ENCODE measurements around the gene DIRAS1. TPM values are rescaled to one million over a fixed set of nuclear protein-coding genes. Genes with fewer than 3 reads are reported as not detected.

The DIRAS1 gene
- polyA plus RNA-seq, 2 of the 4 experiments (the other 2 are of a cell fraction): 2.5 to 4.3 TPM

- ATAC-seq: no peak
- no peak for DNase-seq (ENCODE audit: low read depth in 1 of 2, low spot score in 1 of 2)
- FAIRE-seq: no peak
- ChIA-PET POLR2A (no interaction called here), CTCF (interaction anchor here (1.2 to 1.7 kb wide), 2 partner anchors 9 kb away, joined by 5 to 6 read pairs; no protein-coding TSS in a partner anchor)
- no peak for TF ChIP-seq NFE2L2 (conservative IDR thresholded peaks at IDR 0.05; ENCODE audit: low read length)
- H3K4me1 ChIP-seq: no peaks in the 10 kb centered on the region
- H3K4me2 ChIP-seq: no peak overlapping the region
- no peak overlapping the region for H3K4me3 ChIP-seq
- 97% methylated on average over 13 of the region's 17 CpGs for WGBS (ENCODE audit: missing lambda C conversion rate)
- no peaks in the 10 kb centered on the region for H3K9me3 ChIP-seq
- no peak overlapping the region for H3K27ac ChIP-seq
Measured at GRCh38 chr19:2758601-2759313, 37.6 kb upstream of the DIRAS1 start.

DNA sequence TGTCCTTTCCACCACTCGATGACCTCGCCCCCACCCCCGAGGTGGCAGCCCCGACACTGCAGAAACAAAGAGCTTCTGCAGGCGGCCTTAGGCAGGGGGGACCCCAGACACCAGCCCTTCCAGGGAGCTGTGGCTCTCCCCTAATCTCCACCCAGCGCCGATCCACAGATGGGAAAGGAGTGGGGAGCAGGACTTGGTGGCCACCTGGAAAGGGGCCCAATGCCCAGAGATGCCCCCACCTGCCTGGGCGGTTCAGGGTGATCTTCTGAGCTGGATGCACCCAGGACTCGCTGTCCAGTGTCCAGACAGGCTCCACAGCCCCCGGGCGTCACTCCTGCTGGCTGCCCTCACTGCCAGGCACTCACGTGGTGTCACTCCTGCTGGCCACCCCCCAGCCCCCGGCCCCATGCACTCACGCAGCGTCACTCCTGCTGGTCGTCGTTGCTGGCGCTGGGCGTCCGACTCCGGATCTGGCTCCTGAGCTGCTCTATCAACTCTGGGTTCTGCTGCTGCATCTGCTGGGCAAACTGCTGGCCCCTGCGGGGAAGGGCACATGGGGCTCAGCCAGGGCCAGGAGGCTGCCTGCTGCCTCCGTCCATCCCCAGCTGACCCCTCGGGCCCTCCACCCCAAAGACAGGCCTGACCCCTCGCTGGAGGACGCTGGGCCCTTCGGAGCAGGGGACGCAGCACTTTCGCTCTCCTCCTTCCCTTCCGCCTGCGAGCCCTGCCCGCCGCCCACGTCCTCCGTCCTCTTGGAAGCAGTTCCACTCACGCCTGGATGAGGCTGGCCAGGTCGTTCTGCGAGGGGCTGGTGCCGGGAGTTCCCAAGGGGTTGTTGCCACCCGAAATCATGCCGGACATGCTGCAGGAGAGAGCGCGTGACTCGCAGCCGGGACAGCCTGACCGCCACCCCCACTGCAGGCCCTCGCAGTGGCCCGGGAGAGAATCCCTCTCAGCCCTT is 36.0 kb upstream of the DIRAS1 start:
- CTCF ChIA-PET: interaction anchor here (1.7 to 1.9 kb wide), 2 partner anchors 8 to 109 kb away, joined by 6 to 8 read pairs; no protein-coding TSS in a partner anchor

GRCh38 chr19:2756477-2756876 is 35.3 kb upstream of the DIRAS1 start:
- H3K4me2 ChIP-seq: no peak overlapping the region
- WGBS (ENCODE audit: missing lambda C conversion rate): 91% methylated on average over 8 of the region's 8 CpGs

More for the DNA sequence above, 36.0 kb upstream of the DIRAS1 start:
- DNase-seq (ENCODE audit: low read depth in 1 of 2, low spot score in 1 of 2) (no peak), ATAC-seq (no peak), FAIRE-seq (no peak)
- POLR2A ChIA-PET: no interaction called here
- H3K9me3 ChIP-seq: no peaks in the 10 kb centered on the region
- WGBS (ENCODE audit: missing lambda C conversion rate): 93% methylated on average over 10 of the region's 48 CpGs
- no peaks in the 10 kb centered on the region for H3K4me1 ChIP-seq
- no peak overlapping the region for H3K4me3 ChIP-seq
- TF ChIP-seq BHLHE40 (IDR thresholded peaks at IDR 0.05; ENCODE audit: low read depth, low read length): no peak
- TF ChIP-seq CTCF (IDR thresholded peaks at IDR 0.05): no peak
- no peak for TF ChIP-seq ZSCAN20 (CRISPR knock-in tag; IDR thresholded peaks at IDR 0.05)
- TF ChIP-seq FOSL2 (IDR thresholded peaks at IDR 0.05): no peak
- no peak for TF ChIP-seq FOSL2 (CRISPR knock-in tag; IDR thresholded peaks at IDR 0.05)
- H3K27ac ChIP-seq: no peak overlapping the region
- H3K4me2 ChIP-seq: no peak overlapping the region

GRCh38 chr19:2755811-2756210 is 34.6 kb upstream of the DIRAS1 start:
- no peak overlapping the region for H3K4me2 ChIP-seq
- POLR2A ChIA-PET: no interaction called here
- CTCF ChIA-PET: interaction anchor here (1.6 to 1.9 kb wide), 2 partner anchors 10 to 108 kb away, joined by 5 to 8 read pairs; no protein-coding TSS in a partner anchor
- no peak overlapping the region for H3K27ac ChIP-seq
- DNase-seq (ENCODE audit: low read depth in 1 of 2, low spot score in 1 of 2) (no peak), ATAC-seq (no peak), FAIRE-seq (no peak)
- H3K4me3 ChIP-seq: no peak overlapping the region
- 90% methylated on average over 16 of the region's 16 CpGs for WGBS (ENCODE audit: missing lambda C conversion rate)
- TF ChIP-seq, protein P1, sequence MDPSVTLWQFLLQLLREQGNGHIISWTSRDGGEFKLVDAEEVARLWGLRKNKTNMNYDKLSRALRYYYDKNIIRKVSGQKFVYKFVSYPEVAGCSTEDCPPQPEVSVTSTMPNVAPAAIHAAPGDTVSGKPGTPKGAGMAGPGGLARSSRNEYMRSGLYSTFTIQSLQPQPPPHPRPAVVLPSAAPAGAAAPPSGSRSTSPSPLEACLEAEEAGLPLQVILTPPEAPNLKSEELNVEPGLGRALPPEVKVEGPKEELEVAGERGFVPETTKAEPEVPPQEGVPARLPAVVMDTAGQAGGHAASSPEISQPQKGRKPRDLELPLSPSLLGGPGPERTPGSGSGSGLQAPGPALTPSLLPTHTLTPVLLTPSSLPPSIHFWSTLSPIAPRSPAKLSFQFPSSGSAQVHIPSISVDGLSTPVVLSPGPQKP (IDR thresholded peaks at IDR 0.05; ENCODE audit: low read depth, low read length): no peak
- TF ChIP-seq FOXS1 (CRISPR knock-in tag; IDR thresholded peaks at IDR 0.05) (no peak), SREBF2 (IDR thresholded peaks at IDR 0.05) (no peak)
- no peaks in the 10 kb centered on the region for H3K4me1 ChIP-seq
- no peaks in the 10 kb centered on the region for H3K9me3 ChIP-seq

More at GRCh38 chr19:2756477-2756876, 35.3 kb upstream of the DIRAS1 start:
- DNase-seq (ENCODE audit: low read depth in 1 of 2, low spot score in 1 of 2) (no peak), ATAC-seq (no peak), FAIRE-seq (no peak)
- CTCF ChIA-PET: interaction anchor here (1.6 to 1.9 kb wide), 2 partner anchors 9 to 108 kb away, joined by 5 to 8 read pairs; no protein-coding TSS in a partner anchor
- Histone ChIP-seq H3K4me3 (no peak overlapping the region), H3K4me1 (no peaks in the 10 kb centered on the region), H3K27ac (no peak overlapping the region), H3K9me3 (no peaks in the 10 kb centered on the region)
- POLR2A ChIA-PET: no interaction called here
- TF ChIP-seq NR3C1 (IDR thresholded peaks at IDR 0.05) (no peak), KDM1A (IDR thresholded peaks at IDR 0.05; ENCODE audit: low read depth) (no peak), HOXB5 (CRISPR knock-in tag; IDR thresholded peaks at IDR 0.05) (no peak)

All from A549 (cell line).